IgD-negative memory B cell (primary cell): ENCODE measurements around the gene VENTX. TPM values are rescaled to one million over a fixed set of nuclear protein-coding genes. Genes with fewer than 3 reads are reported as not detected.

Experiments used
- H3K27ac Mint-ChIP-seq, 3 donors: one replicate each; pipeline ENCODE4 v1.8.0; 2020 to 2022; ENCODE audit warnings: mild to moderate bottlenecking in 3 of 3, mixed read lengths in 3 of 3, moderate library complexity in 1 of 3
- H3K27me3 Mint-ChIP-seq: one replicate; pipeline ENCODE4 v1.8.0; 2021; ENCODE audit warnings: mixed read lengths
- H3K36me3 Mint-ChIP-seq: one replicate; pipeline ENCODE4 v1.8.0; 2020; ENCODE audit warnings: mild to moderate bottlenecking, mixed read lengths
- H3K4me1 Mint-ChIP-seq, 3 donors: one replicate each; pipeline ENCODE4 v1.8.0; 2020 to 2022; ENCODE audit warnings: mixed read lengths in 3 of 3, mild to moderate bottlenecking in 1 of 3
- H3K4me3 Mint-ChIP-seq, 4 donors: one replicate each; pipeline ENCODE4 v1.8.0; 2020 to 2022; ENCODE audit warnings: mild to moderate bottlenecking in 4 of 4, mixed read lengths in 4 of 4, moderate library complexity in 3 of 4
- H3K9me3 Mint-ChIP-seq, 3 donors: one replicate each; pipeline ENCODE4 v1.8.0; 2020 to 2021; ENCODE audit warnings: mixed read lengths in 3 of 3, mild to moderate bottlenecking in 1 of 3
- polyA plus RNA-seq: library from polyadenylated mRNA; unstranded; fragments of 300-500 nt; fragmentation: Illumina TruSeq; gene quantifications from one replicate; pipeline ENCODE4 v1.2.3, GENCODE V29; 2021

VENTX gene
- polyA plus RNA-seq, 1 donor from 2014 or later, result not detected

GRCh38 chr10:133207627-133208026 lies 30.0 kb upstream of the VENTX start:
- H3K36me3 Mint-ChIP-seq, result no peaks in the 10 kb centered on the region
- H3K4me1 Mint-ChIP-seq, result no peaks in the 10 kb centered on the region
- H3K4me3 Mint-ChIP-seq, result no peak overlapping the region
- peaks cover 4% of the 10 kb centered on the region for H3K27me3 Mint-ChIP-seq
- H3K27ac Mint-ChIP-seq, result no peak overlapping the region
- peaks cover 0 to 3% (median 0%) of the 10 kb centered on the region in 3 donors for H3K9me3 Mint-ChIP-seq

DNA sequence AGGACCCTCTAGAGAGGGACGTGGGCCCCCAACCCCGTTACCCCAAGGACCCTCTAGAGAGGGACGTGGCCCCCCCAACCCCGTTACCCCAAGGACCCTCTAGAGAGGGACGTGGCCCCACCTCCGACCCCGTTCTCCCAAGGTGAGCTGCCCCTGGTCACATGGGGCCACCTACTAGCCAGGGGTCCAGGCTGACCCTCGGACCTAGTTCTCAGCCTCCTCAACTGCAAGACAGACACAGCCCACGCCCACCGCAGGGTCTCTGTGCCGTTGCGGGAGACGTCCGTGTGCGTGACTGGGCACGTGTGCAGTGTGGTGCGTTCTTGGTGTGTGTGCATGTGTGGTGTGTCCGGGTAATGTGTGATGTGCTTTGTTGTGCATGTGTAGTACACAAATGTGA lies 29.2 kb upstream of the VENTX start:
- Mint-ChIP-seq H3K27ac (no peak overlapping the region), H3K4me1 (no peaks in the 10 kb centered on the region), H3K36me3 (no peaks in the 10 kb centered on the region), H3K9me3 (peaks cover 0 to 3% (median 0%) of the 10 kb centered on the region in 3 donors), H3K27me3 (peaks cover 4% of the 10 kb centered on the region), H3K4me3 (no peak overlapping the region)

GRCh38 chr10:133209117-133209516 lies 28.5 kb upstream of the VENTX start:
- Mint-ChIP-seq H3K27me3 (peaks cover 4% of the 10 kb centered on the region), H3K4me1 (no peaks in the 10 kb centered on the region), H3K4me3 (no peak overlapping the region), H3K27ac (no peak overlapping the region), H3K36me3 (no peaks in the 10 kb centered on the region), H3K9me3 (peaks cover 0 to 3% (median 0%) of the 10 kb centered on the region in 3 donors)

DNA sequence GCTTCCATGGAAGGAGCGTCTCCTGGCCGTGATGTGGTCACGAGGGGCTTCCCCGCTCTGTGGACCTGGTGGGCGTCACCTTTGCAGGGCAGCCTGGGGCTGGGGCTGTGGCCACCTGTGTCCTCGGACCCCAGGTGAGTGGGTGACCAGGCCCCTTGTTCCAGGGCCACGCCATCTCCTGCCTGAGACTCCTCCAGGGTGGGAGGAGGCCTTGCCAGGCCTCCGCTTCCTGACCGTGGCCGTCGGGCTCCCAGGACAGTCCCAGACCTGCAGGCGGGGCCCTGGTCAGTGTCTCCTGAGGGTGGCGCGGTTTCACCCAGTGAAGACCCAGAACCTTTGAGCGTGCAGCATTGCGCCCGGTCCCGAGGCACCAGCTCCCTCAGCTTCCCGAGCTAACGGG lies 28.0 kb upstream of the VENTX start:
- no peak overlapping the region for H3K27ac Mint-ChIP-seq
- no peak overlapping the region for H3K4me3 Mint-ChIP-seq
- H3K9me3 Mint-ChIP-seq, result peaks cover 0 to 3% (median 0%) of the 10 kb centered on the region in 3 donors
- H3K36me3 Mint-ChIP-seq, result no peaks in the 10 kb centered on the region
- no peaks in the 10 kb centered on the region for H3K4me1 Mint-ChIP-seq
- H3K27me3 Mint-ChIP-seq, result peaks cover 4% of the 10 kb centered on the region

GRCh38 chr10:133210398-133211140 lies 27.1 kb upstream of the VENTX start:
- Mint-ChIP-seq H3K4me1 (no peaks in the 10 kb centered on the region), H3K9me3 (peaks cover 0 to 3% (median 0%) of the 10 kb centered on the region in 3 donors), H3K27ac (no peak overlapping the region), H3K4me3 (no peak overlapping the region), H3K36me3 (no peaks in the 10 kb centered on the region), H3K27me3 (peaks cover 4% of the 10 kb centered on the region)

- no peak overlapping the region for H3K4me3 Mint-ChIP-seq
- H3K27me3 Mint-ChIP-seq, result peaks cover 4% of the 10 kb centered on the region
- H3K27ac Mint-ChIP-seq, result no peak overlapping the region
- H3K9me3 Mint-ChIP-seq, result peaks cover 0 to 3% (median 0%) of the 10 kb centered on the region in 3 donors
- no peaks in the 10 kb centered on the region for H3K36me3 Mint-ChIP-seq
- H3K4me1 Mint-ChIP-seq, result no peaks in the 10 kb centered on the region
Observed at GRCh38 chr10:133211141-133211830, 26.4 kb upstream of the VENTX start.

- H3K27ac Mint-ChIP-seq, result no peak overlapping the region
- H3K4me3 Mint-ChIP-seq, result no peak overlapping the region
Observed at GRCh38 chr10:133211959-133212852, 25.4 kb upstream of the VENTX start.

DNA sequence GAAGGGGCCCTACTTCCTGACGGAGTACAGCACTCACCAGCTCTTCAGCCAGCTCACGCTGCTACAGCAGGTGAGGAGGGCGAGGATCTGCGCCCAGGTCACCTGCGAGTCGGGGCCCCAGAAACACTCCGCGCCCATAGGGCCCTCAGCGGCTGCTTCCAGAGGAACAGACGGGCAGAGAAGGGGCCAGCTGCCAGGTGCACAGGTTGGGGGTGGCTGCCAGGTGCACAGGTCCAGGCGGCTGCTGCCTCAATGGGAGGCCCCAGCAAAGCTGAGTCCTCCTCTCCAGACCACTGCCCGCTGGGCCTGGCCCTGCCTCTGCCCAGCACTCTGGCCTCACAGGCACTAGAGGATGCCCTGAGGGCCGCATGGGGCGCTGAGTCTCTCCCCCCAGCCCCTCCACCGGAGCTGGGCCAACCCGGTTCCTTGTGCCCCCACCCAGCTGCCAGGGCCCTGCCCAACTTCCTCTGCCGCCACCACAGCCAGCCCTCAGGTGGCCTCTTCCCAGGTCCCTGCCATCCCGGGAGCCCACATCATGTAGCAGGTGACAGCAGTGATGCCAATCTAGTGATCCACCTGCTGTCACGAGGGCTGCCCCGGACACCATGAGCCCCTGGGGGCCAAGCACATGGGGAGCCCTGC lies 24.7 kb upstream of the VENTX start:
- peaks cover 0 to 3% (median 0%) of the 10 kb centered on the region in 3 donors for H3K9me3 Mint-ChIP-seq

More at GRCh38 chr10:133211959-133212852, 25.4 kb upstream of the VENTX start:
- Mint-ChIP-seq H3K27me3 (peaks cover 4% of the 10 kb centered on the region), H3K9me3 (peaks cover 0 to 3% (median 0%) of the 10 kb centered on the region in 3 donors), H3K4me1 (no peaks in the 10 kb centered on the region), H3K36me3 (no peaks in the 10 kb centered on the region)

DNA sequence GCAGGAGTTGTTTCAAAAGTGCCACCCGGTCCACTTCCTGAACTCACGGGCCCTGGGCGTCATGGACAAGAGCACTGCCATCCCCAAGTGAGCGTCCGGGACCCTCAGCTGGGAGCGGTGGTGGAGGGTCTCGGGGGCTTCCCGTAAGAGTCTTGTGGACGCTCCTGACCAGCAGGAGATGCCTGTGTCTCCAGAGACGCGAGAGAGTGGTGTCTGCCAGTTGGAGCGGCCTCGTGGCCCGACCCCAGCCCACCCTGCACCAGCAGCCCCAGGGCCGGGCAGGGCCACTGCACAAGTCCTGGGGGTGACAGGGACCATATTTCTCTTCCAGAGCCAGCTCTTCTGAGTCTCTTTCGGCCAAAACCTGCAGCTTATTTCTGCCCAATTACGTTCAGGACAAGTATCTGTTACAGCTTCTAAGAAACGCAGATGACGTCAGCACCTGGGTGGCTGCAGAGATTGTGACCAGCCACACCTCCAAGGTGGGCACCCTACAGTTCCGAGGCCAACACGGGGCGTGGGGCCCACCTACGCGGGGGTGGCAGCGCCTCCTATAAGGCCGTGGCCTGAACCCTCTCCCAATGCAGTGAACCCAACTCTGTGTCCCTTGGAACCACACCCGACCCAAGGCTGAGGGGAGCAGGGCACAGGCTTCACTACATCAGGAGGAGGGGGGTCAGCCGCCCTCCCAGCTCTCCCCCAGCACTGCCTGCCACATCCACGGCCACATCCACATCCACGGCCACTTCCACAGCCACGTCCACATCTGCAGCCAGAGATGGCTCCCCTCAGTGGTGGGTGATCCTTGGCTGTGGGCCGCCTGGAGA lies 23.8 kb upstream of the VENTX start:
- Mint-ChIP-seq H3K27ac (peak overlapping the region in 2 of 3 donors; percentile 19 to 53), H3K27me3 (peaks cover 4% of the 10 kb centered on the region), H3K4me1 (no peaks in the 10 kb centered on the region), H3K9me3 (peaks cover 0 to 3% (median 0%) of the 10 kb centered on the region in 3 donors), H3K36me3 (no peaks in the 10 kb centered on the region), H3K4me3 (no peak overlapping the region)

More for the DNA sequence above, 24.7 kb upstream of the VENTX start:
- H3K36me3 Mint-ChIP-seq, result no peaks in the 10 kb centered on the region
- H3K27ac Mint-ChIP-seq, result peak overlapping the region in 1 of 3 donors; percentile 19
- no peak overlapping the region for H3K4me3 Mint-ChIP-seq
- peaks cover 4% of the 10 kb centered on the region for H3K27me3 Mint-ChIP-seq
- H3K4me1 Mint-ChIP-seq, result no peaks in the 10 kb centered on the region

- peak overlapping the region in 2 of 3 donors; percentile 53 to 78 for H3K27ac Mint-ChIP-seq
- no peaks in the 10 kb centered on the region for H3K36me3 Mint-ChIP-seq
- no peaks in the 10 kb centered on the region for H3K4me1 Mint-ChIP-seq
- H3K27me3 Mint-ChIP-seq, result peaks cover 4% of the 10 kb centered on the region
- H3K4me3 Mint-ChIP-seq, result no peak overlapping the region
- H3K9me3 Mint-ChIP-seq, result peaks cover 0 to 3% (median 0%) of the 10 kb centered on the region in 3 donors
Observed at GRCh38 chr10:133214468-133215410, 22.9 kb upstream of the VENTX start.

DNA sequence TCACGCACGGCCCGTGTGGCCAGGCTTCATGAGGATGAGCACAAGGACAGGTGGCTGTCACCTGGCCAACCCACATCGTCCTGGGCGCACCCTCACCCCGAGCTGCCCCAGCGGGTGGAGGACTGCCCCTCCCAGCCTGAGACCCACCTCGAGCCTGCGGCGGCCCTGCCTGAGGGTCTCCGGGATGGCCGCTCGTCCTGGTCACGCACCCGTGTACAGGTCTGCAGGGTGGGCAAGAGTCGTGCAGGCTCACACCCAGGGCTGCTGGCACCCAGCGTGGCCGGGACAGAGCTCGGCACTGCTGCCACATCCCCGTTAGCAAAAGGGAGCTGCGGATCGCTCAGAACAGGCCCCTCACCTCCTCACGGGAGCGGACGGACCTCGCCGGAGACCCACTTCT lies 22.1 kb upstream of the VENTX start:
- H3K27me3 Mint-ChIP-seq, result peaks cover 4% of the 10 kb centered on the region
- H3K4me3 Mint-ChIP-seq, result no peak overlapping the region
- H3K27ac Mint-ChIP-seq, result no peak overlapping the region
- peaks cover 0 to 3% (median 0%) of the 10 kb centered on the region in 3 donors for H3K9me3 Mint-ChIP-seq
- no peaks in the 10 kb centered on the region for H3K4me1 Mint-ChIP-seq
- H3K36me3 Mint-ChIP-seq, result no peaks in the 10 kb centered on the region

DNA sequence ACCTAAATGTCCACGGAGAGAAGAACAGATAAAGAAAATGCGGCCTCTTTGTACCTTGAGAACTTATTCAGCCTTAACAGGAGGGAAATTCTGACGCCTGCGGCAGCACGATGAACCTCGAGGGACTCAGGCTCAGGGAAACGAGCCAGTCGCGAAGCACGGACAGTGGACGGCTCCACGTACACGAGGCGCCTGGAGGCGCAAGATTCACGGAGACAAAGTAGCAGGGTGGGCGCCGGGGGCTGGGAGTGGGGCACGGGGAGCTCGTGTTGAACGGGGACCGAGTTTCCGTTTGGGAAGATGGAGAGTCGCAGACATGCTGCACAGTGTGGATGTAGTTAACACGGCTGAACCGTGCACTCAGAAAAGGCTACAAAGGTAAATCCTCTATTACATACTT lies 20.9 kb upstream of the VENTX start:
- H3K27me3 Mint-ChIP-seq, result peaks cover 4% of the 10 kb centered on the region
- peaks cover 0 to 3% (median 0%) of the 10 kb centered on the region in 3 donors for H3K9me3 Mint-ChIP-seq
- H3K27ac Mint-ChIP-seq, result no peak overlapping the region
- no peak overlapping the region for H3K4me3 Mint-ChIP-seq
- H3K4me1 Mint-ChIP-seq, result no peaks in the 10 kb centered on the region
- H3K36me3 Mint-ChIP-seq, result no peaks in the 10 kb centered on the region
